Cerebellar nuclear complex (tissue), 1 donor: ENCODE results near the gene NDUFS3.
"Not testable (repeated sequence)": the region's sequence is repeated elsewhere in the genome, so short reads cannot be mapped to it uniquely, and the experiment has no call there.

Experiments used
- DNase-seq, 2 experiments: peaks; one replicate each; lab custom pipeline; 2025; lab: John Stamatoyannopoulos, UW

NDUFS3 gene

GRCh38 chr11:47578524-47579494 lies at the start of gene NDUFS3, which contains the start of gene KBTBD4:
TSS of gene NDUFS3 (plus strand) at chr11:47579074. CDS start at chr11:47579092, 18 bp downstream.
TSS of gene KBTBD4 (minus strand) at chr11:47578970. CDS start at chr11:47578951, 19 bp downstream.
- peak in 1 of 2 experiments; percentile 83 for DNase-seq

GRCh38 chr11:47529951-47530350 lies 48.9 kb upstream of the NDUFS3 start:
- DNase-seq: no peak

GRCh38 chr11:47530721-47531120 lies 48.2 kb upstream of the NDUFS3 start:
- not testable (repeated sequence) for DNase-seq

- DNase-seq: no peak
Measured at GRCh38 chr11:47531666-47532065, 47.2 kb upstream of the NDUFS3 start.

GRCh38 chr11:47532597-47533213 lies 46.2 kb upstream of the NDUFS3 start:
- DNase-seq: no peak

GRCh38 chr11:47533690-47534151 lies 45.2 kb upstream of the NDUFS3 start:
- DNase-seq: no peak

- no peak for DNase-seq
Measured at GRCh38 chr11:47534704-47535251, 44.1 kb upstream of the NDUFS3 start.

- DNase-seq: no peak
Measured at GRCh38 chr11:47536915-47537314, 42.0 kb upstream of the NDUFS3 start.

- DNase-seq: no peak
Measured at GRCh38 chr11:47538741-47539565, 39.9 kb upstream of the NDUFS3 start.

GRCh38 chr11:47539681-47540039 lies 39.2 kb upstream of the NDUFS3 start:
- no peak for DNase-seq

- no peak for DNase-seq
Measured at GRCh38 chr11:47541070-47541469, 37.8 kb upstream of the NDUFS3 start.

GRCh38 chr11:47545298-47545697 lies 33.6 kb upstream of the NDUFS3 start:
- DNase-seq: no peak

- DNase-seq: not testable (repeated sequence)
Measured at GRCh38 chr11:47546274-47546673, 32.6 kb upstream of the NDUFS3 start.

- no peak for DNase-seq
Measured at GRCh38 chr11:47550288-47551047, 28.4 kb upstream of the NDUFS3 start.

GRCh38 chr11:47551086-47551485 lies 27.8 kb upstream of the NDUFS3 start:
- no peak for DNase-seq

- no peak for DNase-seq
Measured at GRCh38 chr11:47552056-47552565, 26.8 kb upstream of the NDUFS3 start.

GRCh38 chr11:47552566-47553405 lies 26.1 kb upstream of the NDUFS3 start, which contains the start of gene CELF1:
TSS of gene CELF1 (minus strand) at chr11:47553132. CDS start at chr11:47499523, 53,609 bp downstream.
- DNase-seq: peak in 1 of 2 experiments; percentile 61

GRCh38 chr11:47553406-47553743 lies 25.5 kb upstream of the NDUFS3 start:
- DNase-seq: no peak

GRCh38 chr11:47557004-47557403 lies 21.9 kb upstream of the NDUFS3 start:
- not testable (repeated sequence) for DNase-seq

GRCh38 chr11:47558695-47559094 lies 20.2 kb upstream of the NDUFS3 start:
- no peak for DNase-seq
